ENCODE results near the gene POLR3G.

DNA sequence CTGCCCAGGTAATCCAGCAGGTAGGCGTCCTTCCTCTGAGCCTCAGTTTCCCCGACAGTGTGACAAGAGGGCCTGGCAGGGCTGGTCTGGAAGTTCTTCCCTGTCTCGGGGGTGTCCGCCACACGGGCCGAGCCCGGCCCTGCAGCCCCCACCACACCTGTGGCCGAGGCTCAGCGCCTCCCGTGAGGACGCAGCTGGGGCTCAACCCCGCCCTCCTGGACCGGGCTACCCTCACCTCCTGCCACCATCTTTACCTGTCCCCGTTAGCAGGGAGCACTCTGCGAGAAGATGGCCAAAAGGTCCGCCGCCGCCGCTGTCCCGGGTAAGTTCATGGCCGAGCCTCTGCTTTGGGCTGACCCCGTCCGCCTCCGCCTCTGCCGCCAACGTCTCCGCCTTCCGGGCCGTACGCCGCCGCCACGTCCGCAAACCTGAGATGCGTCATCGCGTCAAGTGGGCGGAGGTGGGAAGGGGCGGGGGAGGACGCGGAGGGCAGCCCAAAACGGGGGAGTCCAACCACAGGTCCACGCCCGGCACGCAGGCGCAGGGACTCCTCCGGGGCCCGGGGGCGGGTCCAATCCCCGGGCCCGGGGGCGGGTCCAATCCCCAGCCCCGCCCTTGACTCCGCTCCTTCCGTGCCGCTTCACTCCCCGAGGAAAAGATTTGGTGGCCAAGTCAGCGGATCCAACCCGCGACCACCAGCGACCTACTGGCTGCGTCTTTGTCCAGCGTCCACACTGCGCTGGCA is 54.7 kb downstream of the POLR3G start, which contains the start of gene LYSMD3:
- TF ChIP-seq POLR2AphosphoS5 (IDR thresholded peaks at IDR 0.05; ENCODE audit: borderline replicate concordance, low read depth, low read length) (peak; percentile 89), EZH2 (IDR thresholded peaks at IDR 0.05) (no peak), FOXP2 (optimal IDR thresholded peaks at IDR 0.05; ENCODE audit: control extremely low read depth, extremely low read length, insufficient read depth) (peak; percentile 14)

Data from SK-N-MC (cell line).